Measurements from ENCODE around the gene CRB3.

The CRB3 gene

DNA sequence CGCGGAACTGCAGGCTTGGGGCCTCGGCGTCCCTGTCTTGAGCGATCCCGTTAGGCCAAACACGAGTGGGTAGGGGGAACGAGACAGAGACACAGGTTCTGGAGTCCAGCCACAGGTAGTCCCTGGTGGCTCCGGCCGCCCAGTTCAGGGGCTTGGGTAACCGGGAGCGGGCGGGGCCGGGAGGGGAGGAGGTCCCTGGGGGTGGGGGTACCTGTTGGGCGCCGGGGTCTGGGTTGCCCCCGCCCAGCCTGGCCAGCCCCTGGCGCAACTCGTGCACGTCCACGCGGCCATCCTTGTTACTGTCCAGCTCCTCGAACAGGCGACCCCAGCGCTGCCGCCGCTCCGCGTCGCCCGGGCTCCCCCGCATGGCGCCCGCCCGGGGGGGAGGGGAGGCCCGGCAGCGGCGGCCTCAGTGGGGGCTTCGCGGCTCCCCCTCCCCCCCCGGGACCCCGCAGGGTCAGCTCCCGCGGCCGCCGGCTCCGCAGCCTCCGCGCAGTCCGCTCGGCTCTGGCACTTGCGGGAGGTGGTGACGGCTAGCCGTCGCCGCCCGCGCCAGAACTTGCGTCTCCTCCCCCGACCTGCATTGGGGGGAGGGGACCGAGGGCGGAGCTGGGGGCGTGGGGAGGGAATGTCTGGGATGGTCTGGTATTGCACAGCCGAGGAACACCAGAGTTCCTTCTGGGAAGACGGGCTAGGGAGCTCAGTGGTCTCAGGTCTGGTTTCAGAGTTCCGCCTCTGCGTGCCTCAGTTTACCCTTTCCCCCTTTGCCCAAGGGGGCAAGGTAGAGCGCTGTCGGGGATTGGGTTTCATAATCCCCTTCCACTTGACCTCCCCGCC, 4.6 kb upstream of the CRB3 start, which contains the start of gene SLC25A23:
Gene SLC25A23 (minus strand): TSS at position 531 of the 837 bp plus-strand sequence. CDS start 164 bp downstream, at position 367.
- Histone ChIP-seq H3K4me1 (ENCODE audit: low read depth, poor library complexity, severe bottlenecking) (peaks cover 9% of the 10 kb centered on the region), H3K27me3 (ENCODE audit: insufficient read depth, low read depth) (no peaks in the 10 kb centered on the region), H3K27ac (peak within 1 kb of the TSS; percentile 76), H2AFZ (ENCODE audit: low read depth) (peak within 1 kb of the TSS; percentile 65), H4K20me1 (ENCODE audit: insufficient read depth) (no peaks in the 10 kb centered on the region), H3K36me3 (ENCODE audit: insufficient read depth) (no peaks in the 10 kb centered on the region), H3K79me2 (ENCODE audit: insufficient read depth, low read depth) (no peaks in the 10 kb centered on the region), H3K4me3 (IDR thresholded peaks at IDR 0.05; ENCODE audit: insufficient read depth, low read depth, low read length) (no peak within 1 kb of the TSS), H3K9ac (peak within 1 kb of the TSS; percentile 63), H3K4me2 (peak within 1 kb of the TSS; percentile 93)
- TF ChIP-seq, protein P1, sequence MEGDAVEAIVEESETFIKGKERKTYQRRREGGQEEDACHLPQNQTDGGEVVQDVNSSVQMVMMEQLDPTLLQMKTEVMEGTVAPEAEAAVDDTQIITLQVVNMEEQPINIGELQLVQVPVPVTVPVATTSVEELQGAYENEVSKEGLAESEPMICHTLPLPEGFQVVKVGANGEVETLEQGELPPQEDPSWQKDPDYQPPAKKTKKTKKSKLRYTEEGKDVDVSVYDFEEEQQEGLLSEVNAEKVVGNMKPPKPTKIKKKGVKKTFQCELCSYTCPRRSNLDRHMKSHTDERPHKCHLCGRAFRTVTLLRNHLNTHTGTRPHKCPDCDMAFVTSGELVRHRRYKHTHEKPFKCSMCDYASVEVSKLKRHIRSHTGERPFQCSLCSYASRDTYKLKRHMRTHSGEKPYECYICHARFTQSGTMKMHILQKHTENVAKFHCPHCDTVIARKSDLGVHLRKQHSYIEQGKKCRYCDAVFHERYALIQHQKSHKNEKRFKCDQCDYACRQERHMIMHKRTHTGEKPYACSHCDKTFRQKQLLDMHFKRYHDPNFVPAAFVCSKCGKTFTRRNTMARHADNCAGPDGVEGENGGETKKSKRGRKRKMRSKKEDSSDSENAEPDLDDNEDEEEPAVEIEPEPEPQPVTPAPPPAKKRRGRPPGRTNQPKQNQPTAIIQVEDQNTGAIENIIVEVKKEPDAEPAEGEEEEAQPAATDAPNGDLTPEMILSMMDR (conservative IDR thresholded peaks at IDR 0.05; ENCODE audit: low read depth, low read length) = no peak

DNA sequence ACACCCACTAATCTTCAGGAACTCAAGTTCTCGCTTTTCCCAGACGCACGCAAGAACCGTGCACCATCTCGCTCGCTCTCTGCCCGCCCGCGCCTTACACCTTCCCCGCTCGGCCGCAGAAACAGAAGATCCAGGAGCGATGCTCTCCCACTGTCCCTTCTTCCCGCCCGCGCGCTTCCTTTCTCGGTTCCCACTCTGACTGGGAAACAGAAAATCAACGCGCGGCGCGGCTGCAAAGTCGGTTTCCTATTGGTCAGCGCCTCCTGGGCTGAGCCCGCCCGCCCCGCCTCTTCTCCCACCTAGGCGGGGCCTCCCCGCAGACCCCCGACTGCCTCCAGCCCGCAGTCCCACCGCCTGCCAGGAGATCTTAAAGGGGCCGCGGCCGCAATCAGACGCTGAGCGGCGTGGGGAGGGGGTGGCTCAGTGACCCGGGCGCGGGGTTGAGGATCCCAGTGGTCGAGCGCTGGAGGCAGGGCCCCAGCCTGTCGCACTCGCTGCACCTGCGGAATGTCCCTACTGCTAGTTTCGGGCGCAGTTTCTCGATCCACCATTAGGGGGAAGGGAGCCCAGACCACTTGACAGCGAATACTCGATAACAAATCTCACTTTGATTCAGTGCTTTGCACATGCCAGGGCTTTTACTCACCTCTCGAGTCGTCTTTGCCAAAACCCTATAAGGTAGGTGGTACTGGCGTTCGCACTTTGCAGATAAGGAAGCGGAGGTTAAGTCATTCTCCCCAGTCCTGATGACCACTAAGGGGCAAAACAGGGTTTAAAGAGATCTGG, 3.8 kb upstream of the CRB3 start:
- no peaks in the 10 kb centered on the region for H4K20me1 ChIP-seq (ENCODE audit: insufficient read depth)
- H3K79me2 ChIP-seq (ENCODE audit: insufficient read depth, low read depth) = no peaks in the 10 kb centered on the region
- H3K9ac ChIP-seq = peak overlapping the region; percentile 63
- no peaks in the 10 kb centered on the region; the same call in 1 of the 2 replicates for H3K27me3 ChIP-seq (ENCODE audit: insufficient read depth, low read depth)
- H3K4me3 ChIP-seq (IDR thresholded peaks at IDR 0.05; ENCODE audit: insufficient read depth, low read depth, low read length) = no peak overlapping the region
- peak overlapping the region; percentile 65 for H2AFZ ChIP-seq (ENCODE audit: low read depth)
- H3K4me2 ChIP-seq = peak overlapping the region; percentile 93
- H3K27ac ChIP-seq = peak overlapping the region; percentile 76
- H3K36me3 ChIP-seq (ENCODE audit: insufficient read depth) = no peaks in the 10 kb centered on the region
- TF ChIP-seq, protein P1 (conservative IDR thresholded peaks at IDR 0.05; ENCODE audit: low read depth, low read length) = peak; percentile 65
- H3K4me1 ChIP-seq (ENCODE audit: low read depth, poor library complexity, severe bottlenecking) = peaks cover 9% of the 10 kb centered on the region

DNA sequence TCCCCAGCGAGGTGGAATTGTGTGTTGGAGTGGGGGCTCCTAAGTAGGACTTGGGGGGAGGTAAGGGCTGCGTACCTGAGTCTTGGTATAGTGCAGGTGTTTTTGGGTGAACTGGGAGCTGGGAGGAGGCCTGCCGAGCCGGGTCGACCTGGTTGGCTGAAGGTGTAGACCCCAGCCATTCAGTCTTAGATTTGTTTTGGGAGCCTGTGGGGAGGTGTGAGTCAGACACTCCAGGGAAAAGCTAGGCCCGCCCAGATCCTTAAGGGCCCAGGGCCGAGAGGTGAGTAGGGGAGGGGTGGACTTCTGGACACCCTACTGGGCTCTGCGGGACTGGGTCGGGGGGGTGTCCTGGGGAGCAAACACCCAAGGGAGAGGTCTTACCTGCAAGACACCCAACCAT, 935 bp downstream of the CRB3 start:
- no peak overlapping the region for H2AFZ ChIP-seq (ENCODE audit: low read depth)
- H4K20me1 ChIP-seq (ENCODE audit: insufficient read depth) = no peaks in the 10 kb centered on the region
- H3K9ac ChIP-seq = no peak overlapping the region
- no peaks in the 10 kb centered on the region for H3K79me2 ChIP-seq (ENCODE audit: insufficient read depth, low read depth)
- H3K27ac ChIP-seq = no peak overlapping the region
- H3K4me2 ChIP-seq = no peak overlapping the region
- H3K4me3 ChIP-seq (IDR thresholded peaks at IDR 0.05; ENCODE audit: insufficient read depth, low read depth, low read length) = no peak overlapping the region
- H3K36me3 ChIP-seq (ENCODE audit: insufficient read depth) = no peaks in the 10 kb centered on the region
- no peaks in the 10 kb centered on the region for H3K4me1 ChIP-seq (ENCODE audit: low read depth, poor library complexity, severe bottlenecking)
- peaks cover 26% of the 10 kb centered on the region; the same call in 1 of the 2 replicates for H3K27me3 ChIP-seq (ENCODE audit: insufficient read depth, low read depth)
- TF ChIP-seq, protein P1 (conservative IDR thresholded peaks at IDR 0.05; ENCODE audit: low read depth, low read length) = no peak

DNA sequence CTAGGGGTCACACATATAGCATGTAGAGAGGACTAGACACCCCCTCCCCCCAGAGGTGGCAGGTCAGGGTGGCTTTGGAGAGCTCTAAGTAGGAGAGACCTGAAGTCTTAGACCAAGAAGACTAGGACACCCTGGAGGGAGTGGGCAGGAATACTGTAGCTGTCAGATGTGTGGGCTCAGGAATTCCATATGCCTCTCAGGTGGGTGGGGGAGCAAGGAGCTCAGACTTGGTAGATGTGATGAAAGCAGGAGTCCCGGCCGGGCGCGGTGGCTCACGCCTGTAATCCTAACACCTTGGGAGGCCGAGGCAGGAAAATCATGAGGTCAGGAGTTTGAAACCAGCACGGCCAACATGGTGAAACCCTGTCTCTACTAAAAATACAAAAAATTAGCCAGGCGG, 1.6 kb downstream of the CRB3 start:
- H3K36me3 ChIP-seq (ENCODE audit: insufficient read depth) = no peaks in the 10 kb centered on the region
- H3K4me1 ChIP-seq (ENCODE audit: low read depth, poor library complexity, severe bottlenecking) = no peaks in the 10 kb centered on the region
- no peaks in the 10 kb centered on the region for H4K20me1 ChIP-seq (ENCODE audit: insufficient read depth)
- no peak overlapping the region for H3K4me2 ChIP-seq
- no peak overlapping the region for H3K27ac ChIP-seq
- no peaks in the 10 kb centered on the region for H3K79me2 ChIP-seq (ENCODE audit: insufficient read depth, low read depth)
- no peak overlapping the region for H3K9ac ChIP-seq
- peaks cover 26% of the 10 kb centered on the region; the same call in 1 of the 2 replicates for H3K27me3 ChIP-seq (ENCODE audit: insufficient read depth, low read depth)
- no peak overlapping the region for H2AFZ ChIP-seq (ENCODE audit: low read depth)
- TF ChIP-seq, protein P1 (conservative IDR thresholded peaks at IDR 0.05; ENCODE audit: low read depth, low read length) = no peak
- H3K4me3 ChIP-seq (IDR thresholded peaks at IDR 0.05; ENCODE audit: insufficient read depth, low read depth, low read length) = no peak overlapping the region
